NT2/D1 (cell line): ENCODE data around the gene PDE4B.

Source experiments
- SUZ12 ChIP-seq: IDR thresholded peaks from 2 replicates; pipeline ENCODE4 v1.6.1; 2011; ENCODE audit not compliant: insufficient read length, insufficient read depth; ENCODE audit errors: extremely low read depth
- YY1 ChIP-seq: IDR thresholded peaks from 2 replicates; pipeline ENCODE4 v1.6.1; 2011; ENCODE audit not compliant: insufficient read length, insufficient read depth
- ZNF274 ChIP-seq: IDR thresholded peaks from 2 replicates; pipeline ENCODE4 v1.6.1; 2011; ENCODE audit warnings: mild to moderate bottlenecking, low read depth, low read length

DNA sequence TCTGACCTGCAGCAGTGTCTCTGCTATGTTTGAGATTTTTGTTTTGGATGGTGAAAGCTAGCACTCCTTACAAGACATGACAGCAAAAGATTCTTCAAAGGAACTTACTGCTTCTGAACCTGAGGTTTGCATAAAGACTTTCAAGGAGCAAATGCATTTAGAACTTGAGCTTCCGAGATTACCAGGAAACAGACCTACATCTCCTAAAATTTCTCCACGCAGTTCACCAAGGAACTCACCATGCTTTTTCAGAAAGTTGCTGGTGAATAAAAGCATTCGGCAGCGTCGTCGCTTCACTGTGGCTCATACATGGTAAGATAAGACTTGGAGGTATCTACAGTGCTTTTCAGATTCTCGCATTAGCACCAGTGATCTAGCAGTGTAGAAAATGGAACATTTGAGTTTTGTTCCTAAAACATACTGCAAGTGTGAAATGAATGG, 200.2 kb downstream of the PDE4B start:
- no peak for TF ChIP-seq YY1
- no peak for TF ChIP-seq ZNF274
- no peak for TF ChIP-seq SUZ12
